ENCODE measurements around the gene CDC20.

CDC20 gene

GRCh38 chr1:43373066-43373940 is 14.5 kb downstream of the CDC20 start:
- H3K9me3 ChIP-seq (ENCODE audit: low read length): no peaks in the 10 kb centered on the region
- no peak overlapping the region for H3K27ac ChIP-seq (ENCODE audit: low read depth, low read length)
- peaks cover 14% of the 10 kb centered on the region for H3K36me3 ChIP-seq (ENCODE audit: insufficient read depth, low read length)
- no peak overlapping the region for H3K4me3 ChIP-seq (ENCODE audit: low read depth in 1 of 2, low read length in 2 of 2)
- H3K9ac ChIP-seq (ENCODE audit: low read length): no peak overlapping the region
- no peaks in the 10 kb centered on the region for H3K27me3 ChIP-seq (ENCODE audit: control insufficient read depth in 1 of 2, insufficient read depth in 2 of 2, low read length in 2 of 2)
- H3K4me1 ChIP-seq (ENCODE audit: insufficient read depth, low read length): peaks cover 6% of the 10 kb centered on the region

DNA sequence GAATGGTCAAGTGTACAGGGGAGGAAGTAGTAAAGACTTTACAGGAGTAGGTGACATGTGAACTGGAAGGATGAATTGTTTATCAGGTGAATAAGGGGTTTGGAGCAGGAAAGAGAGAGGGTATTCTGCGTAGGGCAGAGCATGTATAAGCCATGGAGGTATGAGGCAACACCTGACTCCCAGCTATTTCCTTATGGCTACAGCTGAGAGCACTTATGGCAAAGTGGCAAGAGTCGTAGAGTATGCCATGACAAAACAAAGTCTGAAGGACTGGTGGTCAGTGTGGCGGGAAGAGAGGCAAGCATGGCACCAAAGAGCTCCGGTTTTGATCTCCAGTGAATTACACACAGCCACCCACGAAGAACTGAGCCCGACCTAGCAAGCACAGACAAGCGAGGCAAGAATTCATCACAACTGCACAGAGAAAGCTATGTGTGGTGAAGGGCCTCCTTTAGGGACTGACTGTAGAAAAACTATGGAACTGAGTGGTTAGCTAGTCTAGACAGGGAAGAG is 18.0 kb downstream of the CDC20 start:
- H3K36me3 ChIP-seq (ENCODE audit: insufficient read depth, low read length): peaks cover 26% of the 10 kb centered on the region

DNA sequence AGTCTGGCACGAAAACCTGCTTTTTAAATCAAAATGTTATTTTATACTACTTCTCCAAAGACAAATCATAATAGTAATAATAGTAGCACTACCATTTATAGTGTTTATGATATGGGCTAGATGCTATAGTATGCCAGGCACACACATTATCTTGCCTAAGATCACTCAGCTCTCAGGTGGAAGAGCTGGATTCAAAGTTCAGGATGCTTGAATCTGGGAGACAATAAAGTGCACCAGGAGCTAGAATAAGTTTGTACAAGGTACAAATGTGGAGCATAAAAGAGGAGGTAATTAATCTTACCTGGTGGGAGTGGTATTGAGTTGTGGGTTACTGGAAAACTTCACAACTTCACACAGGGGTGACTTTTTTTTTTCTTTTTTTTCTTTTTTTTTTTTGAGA is 19.1 kb downstream of the CDC20 start:
- H3K4me3 ChIP-seq (ENCODE audit: low read depth in 1 of 2, low read length in 2 of 2): no peak overlapping the region
- H3K27me3 ChIP-seq (ENCODE audit: control insufficient read depth in 1 of 2, insufficient read depth in 2 of 2, low read length in 2 of 2): no peaks in the 10 kb centered on the region
- H3K9ac ChIP-seq (ENCODE audit: low read length): no peak overlapping the region
- H3K36me3 ChIP-seq (ENCODE audit: insufficient read depth, low read length): peaks cover 34% of the 10 kb centered on the region
- peaks cover 8% of the 10 kb centered on the region for H3K4me1 ChIP-seq (ENCODE audit: insufficient read depth, low read length)
- H3K27ac ChIP-seq (ENCODE audit: low read depth, low read length): no peak overlapping the region
- no peaks in the 10 kb centered on the region for H3K9me3 ChIP-seq (ENCODE audit: low read length)

More for the DNA sequence above, 18.0 kb downstream of the CDC20 start:
- no peak overlapping the region for H3K9ac ChIP-seq (ENCODE audit: low read length)
- H3K4me1 ChIP-seq (ENCODE audit: insufficient read depth, low read length): no peaks in the 10 kb centered on the region
- H3K4me3 ChIP-seq (ENCODE audit: low read depth in 1 of 2, low read length in 2 of 2): no peak overlapping the region
- no peaks in the 10 kb centered on the region for H3K27me3 ChIP-seq (ENCODE audit: control insufficient read depth in 1 of 2, insufficient read depth in 2 of 2, low read length in 2 of 2)
- no peaks in the 10 kb centered on the region for H3K9me3 ChIP-seq (ENCODE audit: low read length)
- no peak overlapping the region for H3K27ac ChIP-seq (ENCODE audit: low read depth, low read length)

- Histone ChIP-seq H3K27ac (ENCODE audit: low read depth, low read length) (no peak overlapping the region), H3K27me3 (ENCODE audit: control insufficient read depth in 1 of 2, insufficient read depth in 2 of 2, low read length in 2 of 2) (no peaks in the 10 kb centered on the region), H3K4me1 (ENCODE audit: insufficient read depth, low read length) (peaks cover 8% of the 10 kb centered on the region), H3K4me3 (ENCODE audit: low read depth in 1 of 2, low read length in 2 of 2) (no peak overlapping the region), H3K36me3 (ENCODE audit: insufficient read depth, low read length) (peaks cover 39% of the 10 kb centered on the region), H3K9ac (ENCODE audit: low read length) (no peak overlapping the region), H3K9me3 (ENCODE audit: low read length) (no peaks in the 10 kb centered on the region)
Measured at GRCh38 chr1:43379476-43379875, 20.7 kb downstream of the CDC20 start.

DNA sequence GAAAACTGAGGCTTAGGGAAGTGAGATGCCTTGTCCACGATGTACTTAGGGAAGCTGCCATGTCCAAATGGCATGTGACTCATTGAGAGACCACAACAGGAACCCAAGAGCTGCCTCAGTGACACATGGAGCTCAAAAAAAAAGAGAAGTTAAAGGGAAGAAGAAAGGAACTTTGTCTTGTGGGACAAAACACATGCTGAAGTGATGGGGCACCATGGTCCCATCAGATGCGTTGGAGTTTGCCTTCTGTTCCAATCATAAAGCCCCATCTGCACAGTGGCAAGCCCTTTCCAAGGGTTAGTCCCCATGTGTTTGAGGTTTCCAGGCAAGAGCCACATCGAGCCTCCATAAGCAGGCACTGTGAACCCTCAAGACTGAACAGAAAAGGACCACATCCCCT is 22.8 kb downstream of the CDC20 start:
- H3K4me3 ChIP-seq (ENCODE audit: low read depth in 1 of 2, low read length in 2 of 2): no peak overlapping the region
- no peak overlapping the region for H3K27ac ChIP-seq (ENCODE audit: low read depth, low read length)
- H3K4me1 ChIP-seq (ENCODE audit: insufficient read depth, low read length): peaks cover 8% of the 10 kb centered on the region
- H3K27me3 ChIP-seq (ENCODE audit: control insufficient read depth in 1 of 2, insufficient read depth in 2 of 2, low read length in 2 of 2): no peaks in the 10 kb centered on the region
- H3K9me3 ChIP-seq (ENCODE audit: low read length): no peaks in the 10 kb centered on the region
- H3K36me3 ChIP-seq (ENCODE audit: insufficient read depth, low read length): peaks cover 58% of the 10 kb centered on the region
- H3K9ac ChIP-seq (ENCODE audit: low read length): no peak overlapping the region

- H3K27me3 ChIP-seq (ENCODE audit: control insufficient read depth in 1 of 2, insufficient read depth in 2 of 2, low read length in 2 of 2): no peaks in the 10 kb centered on the region
- H3K9me3 ChIP-seq (ENCODE audit: low read length): no peaks in the 10 kb centered on the region
- H3K27ac ChIP-seq (ENCODE audit: low read depth, low read length): no peak overlapping the region
- peaks cover 64% of the 10 kb centered on the region for H3K36me3 ChIP-seq (ENCODE audit: insufficient read depth, low read length)
- H3K4me1 ChIP-seq (ENCODE audit: insufficient read depth, low read length): peaks cover 8% of the 10 kb centered on the region
- H3K9ac ChIP-seq (ENCODE audit: low read length): no peak overlapping the region
- no peak overlapping the region for H3K4me3 ChIP-seq (ENCODE audit: low read depth in 1 of 2, low read length in 2 of 2)
Measured at GRCh38 chr1:43382027-43382779, 23.4 kb downstream of the CDC20 start.

DNA sequence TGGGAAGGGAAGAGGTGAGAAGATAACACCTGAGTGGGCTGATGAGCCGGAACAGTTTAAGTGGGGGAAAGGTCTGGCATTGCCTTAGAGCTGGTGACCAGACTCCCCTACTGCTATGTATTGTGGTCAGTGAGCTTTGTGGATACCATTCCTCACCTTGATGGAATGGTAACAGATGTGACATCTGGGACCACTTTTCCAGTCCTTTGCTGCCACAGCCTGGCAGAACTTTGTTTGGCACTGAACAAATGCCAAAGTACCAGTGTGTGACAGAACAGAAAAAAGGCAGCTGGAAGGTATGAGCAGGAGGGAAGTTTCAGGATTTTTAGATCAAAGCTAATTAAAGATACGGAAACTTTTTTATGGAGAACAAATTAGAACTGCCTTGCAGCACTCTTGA is 24.7 kb downstream of the CDC20 start:
- Histone ChIP-seq H3K4me1 (ENCODE audit: insufficient read depth, low read length) (peaks cover 15% of the 10 kb centered on the region), H3K9me3 (ENCODE audit: low read length) (no peaks in the 10 kb centered on the region), H3K27ac (ENCODE audit: low read depth, low read length) (no peak overlapping the region), H3K27me3 (ENCODE audit: control insufficient read depth in 1 of 2, insufficient read depth in 2 of 2, low read length in 2 of 2) (no peaks in the 10 kb centered on the region), H3K36me3 (ENCODE audit: insufficient read depth, low read length) (peaks cover 71% of the 10 kb centered on the region), H3K9ac (ENCODE audit: low read length) (no peak overlapping the region), H3K4me3 (ENCODE audit: low read depth in 1 of 2, low read length in 2 of 2) (no peak overlapping the region)

DNA sequence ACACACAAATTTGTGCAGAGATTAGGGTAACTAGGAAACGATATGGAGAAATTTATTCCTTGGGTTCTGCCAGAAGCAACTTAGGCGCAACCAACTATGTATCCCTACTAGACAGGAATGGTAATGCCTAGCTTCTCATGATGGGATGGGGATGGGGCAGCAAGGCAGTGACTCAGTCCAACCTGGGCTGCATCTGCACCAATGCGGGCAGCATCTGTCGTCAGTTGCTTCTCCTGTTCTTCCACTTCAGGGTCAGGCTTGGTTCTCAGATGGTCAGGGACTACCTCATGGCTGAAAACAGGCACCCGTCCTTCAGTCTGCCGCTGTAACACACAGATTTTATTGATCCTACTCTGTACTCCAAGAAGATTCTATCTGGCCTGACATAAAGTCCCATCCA is 27.9 kb downstream of the CDC20 start:
- H3K9me3 ChIP-seq (ENCODE audit: low read length): no peaks in the 10 kb centered on the region
- H3K27ac ChIP-seq (ENCODE audit: low read depth, low read length): no peak overlapping the region
- H3K27me3 ChIP-seq (ENCODE audit: control insufficient read depth in 1 of 2, insufficient read depth in 2 of 2, low read length in 2 of 2): no peaks in the 10 kb centered on the region
- no peak overlapping the region for H3K9ac ChIP-seq (ENCODE audit: low read length)
- no peak overlapping the region for H3K4me3 ChIP-seq (ENCODE audit: low read depth in 1 of 2, low read length in 2 of 2)
- H3K4me1 ChIP-seq (ENCODE audit: insufficient read depth, low read length): peaks cover 36% of the 10 kb centered on the region
- peaks cover 59% of the 10 kb centered on the region for H3K36me3 ChIP-seq (ENCODE audit: insufficient read depth, low read length)

DNA sequence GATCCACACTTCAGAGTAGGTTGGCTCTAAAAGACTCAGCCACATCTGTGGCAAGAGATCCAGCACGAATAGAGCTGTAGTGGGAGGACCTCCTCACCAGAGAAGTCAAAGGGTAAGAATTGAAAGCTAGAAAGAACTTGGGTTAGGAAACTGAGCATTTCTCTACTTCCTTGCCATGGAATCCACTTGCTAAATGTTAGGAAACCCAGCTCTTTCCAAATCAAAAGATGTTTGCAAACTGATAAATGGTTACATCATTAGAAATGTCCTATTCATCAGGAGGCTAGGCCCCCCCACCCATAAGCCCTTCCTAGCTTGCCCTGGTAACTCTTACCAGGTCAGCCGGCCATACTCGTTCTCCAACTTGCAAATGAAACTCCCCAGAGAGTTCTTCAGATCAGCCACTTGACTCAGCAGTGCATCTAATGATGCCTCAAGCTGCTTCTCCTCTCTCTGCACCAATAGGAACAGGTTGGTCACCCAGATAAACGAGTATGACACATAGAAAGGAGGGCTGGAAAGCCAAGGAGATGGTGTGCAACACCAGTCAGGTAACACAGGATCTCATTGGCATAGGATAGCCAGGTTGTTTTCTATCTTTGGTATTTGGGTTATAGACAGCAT is 29.3 kb downstream of the CDC20 start:
- Histone ChIP-seq H3K27ac (ENCODE audit: low read depth, low read length) (no peak overlapping the region), H3K4me1 (ENCODE audit: insufficient read depth, low read length) (peaks cover 32% of the 10 kb centered on the region), H3K9ac (ENCODE audit: low read length) (no peak overlapping the region), H3K36me3 (ENCODE audit: insufficient read depth, low read length) (peaks cover 52% of the 10 kb centered on the region), H3K4me3 (ENCODE audit: low read depth in 1 of 2, low read length in 2 of 2) (peak overlapping the region in 1 of 2 donors; percentile 90), H3K27me3 (ENCODE audit: control insufficient read depth in 1 of 2, insufficient read depth in 2 of 2, low read length in 2 of 2) (no peaks in the 10 kb centered on the region), H3K9me3 (ENCODE audit: low read length) (no peaks in the 10 kb centered on the region)

- Histone ChIP-seq H3K4me3 (ENCODE audit: low read depth in 1 of 2, low read length in 2 of 2) (peak overlapping the region; percentile 69 to 90), H3K9me3 (ENCODE audit: low read length) (no peaks in the 10 kb centered on the region), H3K27ac (ENCODE audit: low read depth, low read length) (no peak overlapping the region), H3K4me1 (ENCODE audit: insufficient read depth, low read length) (peaks cover 33% of the 10 kb centered on the region), H3K27me3 (ENCODE audit: control insufficient read depth in 1 of 2, insufficient read depth in 2 of 2, low read length in 2 of 2) (no peaks in the 10 kb centered on the region), H3K9ac (ENCODE audit: low read length) (peak overlapping the region; percentile 75), H3K36me3 (ENCODE audit: insufficient read depth, low read length) (peaks cover 52% of the 10 kb centered on the region)
Measured at GRCh38 chr1:43388613-43389012, 29.8 kb downstream of the CDC20 start.
